Karpas-422 (cell line): Measurements from ENCODE around the gene KCNIP1. TPM values are rescaled to one million over a fixed set of nuclear protein-coding genes. Genes with fewer than 3 reads are reported as not detected.

Experiments
- DNase-seq: peaks from one replicate; pipeline ENCODE4 v3.0.0-alpha.2; 2015
- H2AFZ ChIP-seq: fragments of 200-600 bp; sonication (generic); 2 replicates; pipeline ENCODE4 v1.6.1; 2014; ENCODE audit warnings: antibody characterized with exemption, low read length, mixed read lengths
- H3K27ac ChIP-seq: fragments of 200-600 bp; sonication (generic); 2 replicates; pipeline ENCODE4 v1.5.1; 2014; ENCODE audit warnings: mild to moderate bottlenecking, low read length, moderate library complexity
- H3K27me3 ChIP-seq: fragments of 200-600 bp; sonication (generic); 2 replicates; pipeline ENCODE4 v1.6.1; 2014; ENCODE audit warnings: low read length, mixed read lengths
- H3K36me3 ChIP-seq: fragments of 200-600 bp; sonication (generic); 2 replicates; pipeline ENCODE4 v1.6.1; 2014; ENCODE audit warnings: low read length, mixed read lengths; ENCODE audit not compliant: insufficient read depth
- H3K4me1 ChIP-seq: fragments of 200-600 bp; sonication (generic); 2 replicates; pipeline ENCODE4 v1.6.1; 2014; ENCODE audit warnings: mild to moderate bottlenecking, low read length, mixed read lengths
- H3K4me2 ChIP-seq: fragments of 200-600 bp; sonication (generic); 2 replicates; pipeline ENCODE4 v1.6.1; 2014; ENCODE audit warnings: low read length, low read depth, mild to moderate bottlenecking; ENCODE audit not compliant: poor library complexity, severe bottlenecking
- H3K4me3 ChIP-seq: fragments of 200-600 bp; sonication (generic); 2 replicates; pipeline ENCODE4 v1.5.1; 2014; ENCODE audit warnings: mild to moderate bottlenecking, antibody characterized with exemption, low read length, mixed read lengths
- H3K79me2 ChIP-seq: fragments of 200-600 bp; sonication (generic); 2 replicates; pipeline ENCODE4 v1.6.1; 2014; ENCODE audit warnings: mild to moderate bottlenecking, low read length, mixed read lengths
- H3K9ac ChIP-seq: fragments of 200-600 bp; sonication (generic); 2 replicates; pipeline ENCODE4 v1.6.0; 2014; ENCODE audit warnings: low read length
- H3K9me2 ChIP-seq: fragments of 200-600 bp; sonication (generic), shearing (Covaris generic); replicated peaks from 2 replicates; pipeline ENCODE4 v1.6.0; 2014; ENCODE audit warnings: mild to moderate bottlenecking, low read length, moderate library complexity; ENCODE audit not compliant: insufficient read depth
- H3K9me3 ChIP-seq: fragments of 300-700, 200-600 bp; sonication (generic); 2 replicates; pipeline ENCODE4 v1.6.1; 2014; ENCODE audit warnings: low read length, mixed read lengths
- H4K20me1 ChIP-seq: fragments of 200-600 bp; sonication (generic); 2 replicates; pipeline ENCODE4 v1.6.1; 2014; ENCODE audit warnings: mild to moderate bottlenecking, antibody characterized with exemption, low read length, low read depth; ENCODE audit not compliant: insufficient read depth
- total RNA-seq: library from RNA; depleted of rRNA; stranded (reverse); fragments of >200 nt; shearing (Covaris generic); gene quantifications from 2 replicates; pipeline ENCODE4 v1.2.3, GENCODE V29; 2014; ENCODE audit warnings: low replicate concordance

KCNIP1 gene
- total RNA-seq, 1 experiment from 2014 or later = not detected

GRCh38 chr5:170537451-170538095 is 33.8 kb downstream of the KCNIP1 start:
- no peak for DNase-seq
- no peaks in the 10 kb centered on the region for H3K79me2 ChIP-seq
- H3K27ac ChIP-seq = no peak overlapping the region

GRCh38 chr5:170538096-170538465 is 34.3 kb downstream of the KCNIP1 start:
- Histone ChIP-seq H3K9ac (no peak overlapping the region), H3K36me3 (no peaks in the 10 kb centered on the region)
- no peak for DNase-seq

More at GRCh38 chr5:170537451-170538095, 33.8 kb downstream of the KCNIP1 start:
- Histone ChIP-seq H4K20me1 (no peaks in the 10 kb centered on the region), H3K27me3 (no peaks in the 10 kb centered on the region), H3K4me3 (no peak overlapping the region), H3K4me1 (peaks cover 39% of the 10 kb centered on the region), H3K36me3 (no peaks in the 10 kb centered on the region), H3K9me2 (no peaks in the 10 kb centered on the region), H3K4me2 (no peak overlapping the region), H3K9ac (no peak overlapping the region), H3K9me3 (no peaks in the 10 kb centered on the region), H2AFZ (no peak overlapping the region)

GRCh38 chr5:170538696-170539586 is 35.1 kb downstream of the KCNIP1 start:
- peak; percentile 45 for DNase-seq
- peaks cover 42% of the 10 kb centered on the region for H3K4me1 ChIP-seq
- H3K27ac ChIP-seq = no peak overlapping the region
- no peaks in the 10 kb centered on the region for H3K79me2 ChIP-seq
- no peak overlapping the region for H3K4me3 ChIP-seq
- no peaks in the 10 kb centered on the region for H3K9me2 ChIP-seq
- no peak overlapping the region for H3K4me2 ChIP-seq
- no peaks in the 10 kb centered on the region for H3K36me3 ChIP-seq
- H4K20me1 ChIP-seq = no peaks in the 10 kb centered on the region
- H3K27me3 ChIP-seq = no peaks in the 10 kb centered on the region
- H3K9ac ChIP-seq = no peak overlapping the region
- H2AFZ ChIP-seq = no peak overlapping the region
- no peaks in the 10 kb centered on the region for H3K9me3 ChIP-seq

More at GRCh38 chr5:170538096-170538465, 34.3 kb downstream of the KCNIP1 start:
- no peaks in the 10 kb centered on the region for H3K9me2 ChIP-seq
- H3K79me2 ChIP-seq = no peaks in the 10 kb centered on the region
- no peaks in the 10 kb centered on the region for H3K27me3 ChIP-seq
- H3K27ac ChIP-seq = no peak overlapping the region
- peaks cover 44% of the 10 kb centered on the region for H3K4me1 ChIP-seq
- H2AFZ ChIP-seq = no peak overlapping the region
- H3K4me2 ChIP-seq = no peak overlapping the region
- no peak overlapping the region for H3K4me3 ChIP-seq
- H4K20me1 ChIP-seq = no peaks in the 10 kb centered on the region
- H3K9me3 ChIP-seq = no peaks in the 10 kb centered on the region

- no peaks in the 10 kb centered on the region for H3K9me2 ChIP-seq
- H3K4me2 ChIP-seq = no peak overlapping the region
- no peaks in the 10 kb centered on the region; the same call in 1 of the 2 replicates for H3K36me3 ChIP-seq
- H3K4me3 ChIP-seq = no peak overlapping the region
- peaks cover 4% of the 10 kb centered on the region; the same call in 1 of the 2 replicates for H3K27me3 ChIP-seq
- no peaks in the 10 kb centered on the region for H3K9me3 ChIP-seq
- H3K79me2 ChIP-seq = no peaks in the 10 kb centered on the region
- no peak overlapping the region for H2AFZ ChIP-seq
- no peak for DNase-seq
- no peak overlapping the region for H3K27ac ChIP-seq
- peaks cover 39% of the 10 kb centered on the region for H3K4me1 ChIP-seq
- H4K20me1 ChIP-seq = no peaks in the 10 kb centered on the region
- H3K9ac ChIP-seq = no peak overlapping the region
Observed at GRCh38 chr5:170540271-170540670, 36.5 kb downstream of the KCNIP1 start.

GRCh38 chr5:170541146-170541769 is 37.4 kb downstream of the KCNIP1 start:
- no peak for DNase-seq
- Histone ChIP-seq H3K9ac (no peak overlapping the region), H3K9me2 (no peaks in the 10 kb centered on the region)

GRCh38 chr5:170542691-170543293 is 39.0 kb downstream of the KCNIP1 start:
- H3K4me1 ChIP-seq = peaks cover 29% of the 10 kb centered on the region
- H3K4me2 ChIP-seq = peak overlapping the region; percentile 48
- no peaks in the 10 kb centered on the region for H3K9me3 ChIP-seq
- H3K9ac ChIP-seq = no peak overlapping the region
- H3K36me3 ChIP-seq = no peaks in the 10 kb centered on the region; the same call in 1 of the 2 replicates
- no peaks in the 10 kb centered on the region for H3K79me2 ChIP-seq
- peaks cover 6% of the 10 kb centered on the region; the same call in 1 of the 2 replicates for H3K27me3 ChIP-seq
- H3K27ac ChIP-seq = no peak overlapping the region
- 0 out of 2 replicates have a peak overlapping the region, but pooled peaks have one; percentile 10 for H2AFZ ChIP-seq
- peak; percentile 79 for DNase-seq
- no peak overlapping the region for H3K4me3 ChIP-seq
- H4K20me1 ChIP-seq = no peaks in the 10 kb centered on the region
- H3K9me2 ChIP-seq = no peaks in the 10 kb centered on the region

More at GRCh38 chr5:170541146-170541769, 37.4 kb downstream of the KCNIP1 start:
- Histone ChIP-seq H3K27me3 (peaks cover 6% of the 10 kb centered on the region; the same call in 1 of the 2 replicates), H3K79me2 (no peaks in the 10 kb centered on the region), H3K36me3 (no peaks in the 10 kb centered on the region; the same call in 1 of the 2 replicates), H3K27ac (no peak overlapping the region), H3K9me3 (no peaks in the 10 kb centered on the region), H3K4me1 (peaks cover 38% of the 10 kb centered on the region), H4K20me1 (no peaks in the 10 kb centered on the region), H3K4me3 (no peak overlapping the region), H3K4me2 (no peak overlapping the region), H2AFZ (no peak overlapping the region)

- no peak overlapping the region for H3K27ac ChIP-seq
- H3K9me3 ChIP-seq = no peaks in the 10 kb centered on the region
- H2AFZ ChIP-seq = no peak overlapping the region
- DNase-seq = no peak
- no peak overlapping the region for H3K9ac ChIP-seq
- no peaks in the 10 kb centered on the region for H4K20me1 ChIP-seq
- H3K36me3 ChIP-seq = no peaks in the 10 kb centered on the region; the same call in 1 of the 2 replicates
- H3K4me1 ChIP-seq = peaks cover 17% of the 10 kb centered on the region
- no peaks in the 10 kb centered on the region for H3K9me2 ChIP-seq
- H3K79me2 ChIP-seq = no peaks in the 10 kb centered on the region
- H3K27me3 ChIP-seq = peaks cover 6% of the 10 kb centered on the region; the same call in 1 of the 2 replicates
- H3K4me3 ChIP-seq = no peak overlapping the region
- H3K4me2 ChIP-seq = no peak overlapping the region
Observed at GRCh38 chr5:170545313-170545712, 41.5 kb downstream of the KCNIP1 start.
